Testis (tissue), 3 donors: ENCODE results near the gene RPL36. TPM values are rescaled to one million over a fixed set of nuclear protein-coding genes. Genes with fewer than 3 reads are reported as not detected.

ENCODE experiments used
- DNase-seq: peaks from one replicate; pipeline ENCODE4 v3.0.0-alpha.2; 2019
- H3K27ac ChIP-seq, 2 donors: fragments of 200-600 bp; sonication (generic); one replicate each; pipeline ENCODE4 v1.5.1; 2019
- H3K27me3 ChIP-seq: fragments of 200-600 bp; sonication (generic); one replicate; pipeline ENCODE4 v1.5.1; 2019
- H3K36me3 ChIP-seq: fragments of 200-600 bp; sonication (generic); one replicate; pipeline ENCODE4 v1.5.1; 2017; ENCODE audit warnings: low read depth; ENCODE audit errors: missing control alignments
- H3K4me1 ChIP-seq: fragments of 200-600 bp; sonication (generic); one replicate; pipeline ENCODE4 v1.5.1; 2019
- H3K4me3 ChIP-seq, 2 donors: fragments of 200-600 bp; sonication (generic); one replicate each; pipeline ENCODE4 v1.5.1; 2017 to 2019
- H3K9me3 ChIP-seq: fragments of 200-600 bp; sonication (generic); one replicate; pipeline ENCODE4 v1.5.1; 2017
- POLR2A ChIP-seq: fragments of 450-650 bp; IDR thresholded peaks from one replicate; pipeline ENCODE4 v1.6.1; 2017; ENCODE audit warnings: antibody characterized with exemption, mild to moderate bottlenecking, moderate library complexity
- WGBS, 2 donors: methylation state at CpG; one replicate each; pipeline ENCODE4 v1.1.5; 2018; 5-methylcytosine and 5-hydroxymethylcytosine counted together
- intact Hi-C: fragments of 100-400 bp; cut with DNase I; formaldehyde crosslinking; loops from one replicate; pipeline ENCODE4 v1.15.1; 2023; ENCODE audit warnings: low total_unique reads
- polyA plus RNA-seq: library from polyadenylated mRNA; stranded (reverse); fragments of 350-450 nt; fragmentation: Illumina TruSeq; extraction: RNeasy Lipid Tissue Mini Kit (QIAGEN cat#74804); gene quantifications from one replicate; pipeline ENCODE4 v1.2.3, GENCODE V29; 2014; ENCODE audit warnings: low read depth, low replicate concordance; ENCODE audit not compliant: insufficient read depth
- total RNA-seq, 2 donors: library from RNA; depleted of rRNA; stranded (reverse); fragments of >200 nt; gene quantifications; one replicate each; pipeline ENCODE4 v1.2.3, GENCODE V29; 2016
- TF ChIP-seq, protein P1 (sequence below), 3 experiments: fragments of 450-650 bp in 2 of 3; fragments of 200-600 bp in 1 of 3; sonication (generic) in 1 of 3; IDR thresholded peaks; one replicate each; pipeline ENCODE4 v1.5.1; 2016 to 2019; ENCODE audit warnings: antibody characterized with exemption in 3 of 3, mild to moderate bottlenecking in 2 of 3, moderate library complexity in 1 of 3

RPL36 gene
- total and polyA plus RNA-seq, 3 donors from 2014 or later, result 331 to 531 (median 497) TPM

DNA sequence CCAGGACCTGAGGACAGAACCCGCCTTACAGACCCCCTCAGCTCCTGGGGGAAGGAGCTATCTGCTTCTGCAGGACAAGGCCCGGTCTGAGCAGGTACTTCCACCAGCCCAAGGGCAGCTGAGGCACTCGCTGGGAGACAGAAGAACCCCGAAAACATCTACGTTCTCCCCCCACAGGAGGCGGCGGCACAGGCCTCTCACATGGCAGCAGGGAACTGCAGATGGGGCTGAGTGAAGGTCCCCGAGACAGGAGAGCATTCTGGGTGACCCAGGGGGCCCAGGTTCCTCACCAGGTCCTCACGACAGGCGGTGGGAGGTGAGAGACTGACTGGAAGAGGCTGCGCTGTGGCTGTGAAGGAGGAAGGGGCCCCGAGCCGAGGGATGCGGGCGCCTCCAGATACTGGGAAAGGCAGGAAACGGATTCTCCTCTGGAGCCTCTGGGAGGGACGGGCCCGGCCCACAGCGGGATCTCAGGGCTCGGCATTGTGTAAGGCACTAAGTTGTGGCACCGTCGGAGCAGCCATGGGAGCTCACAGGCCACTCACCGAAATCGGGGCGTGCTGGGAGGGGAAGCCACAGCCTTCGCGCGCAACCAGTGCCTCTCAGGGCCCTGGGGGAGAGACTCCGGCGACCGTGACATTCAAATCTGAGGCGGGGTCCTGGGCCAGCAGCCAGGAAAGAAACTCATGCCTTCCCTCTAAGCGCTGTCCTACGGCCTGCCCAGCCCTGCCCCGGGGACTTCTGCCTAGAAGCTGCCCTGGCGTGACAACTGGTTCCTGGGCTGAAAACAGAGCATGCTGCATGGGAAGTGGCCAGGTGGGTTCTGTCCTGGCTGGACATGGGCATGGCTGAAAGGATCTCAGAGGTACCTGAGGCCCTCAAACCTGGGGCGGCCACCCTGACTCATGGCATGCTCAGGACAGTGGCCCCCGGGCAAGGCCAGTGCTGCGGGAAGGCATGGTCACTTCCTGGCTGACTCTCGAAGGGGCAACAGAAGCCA lies 14.0 kb downstream of the RPL36 start:
- no peaks in the 10 kb centered on the region for H3K36me3 ChIP-seq
- H3K27ac ChIP-seq, result no peak overlapping the region
- no peaks in the 10 kb centered on the region for H3K9me3 ChIP-seq
- WGBS, 2 donors, result 97 to 99% methylated on average over 20 to 37 of the region's 40 CpGs
- H3K27me3 ChIP-seq, result no peaks in the 10 kb centered on the region
- intact Hi-C loops, result no loop called here
- no peaks in the 10 kb centered on the region for H3K4me1 ChIP-seq
- TF ChIP-seq, protein P1, sequence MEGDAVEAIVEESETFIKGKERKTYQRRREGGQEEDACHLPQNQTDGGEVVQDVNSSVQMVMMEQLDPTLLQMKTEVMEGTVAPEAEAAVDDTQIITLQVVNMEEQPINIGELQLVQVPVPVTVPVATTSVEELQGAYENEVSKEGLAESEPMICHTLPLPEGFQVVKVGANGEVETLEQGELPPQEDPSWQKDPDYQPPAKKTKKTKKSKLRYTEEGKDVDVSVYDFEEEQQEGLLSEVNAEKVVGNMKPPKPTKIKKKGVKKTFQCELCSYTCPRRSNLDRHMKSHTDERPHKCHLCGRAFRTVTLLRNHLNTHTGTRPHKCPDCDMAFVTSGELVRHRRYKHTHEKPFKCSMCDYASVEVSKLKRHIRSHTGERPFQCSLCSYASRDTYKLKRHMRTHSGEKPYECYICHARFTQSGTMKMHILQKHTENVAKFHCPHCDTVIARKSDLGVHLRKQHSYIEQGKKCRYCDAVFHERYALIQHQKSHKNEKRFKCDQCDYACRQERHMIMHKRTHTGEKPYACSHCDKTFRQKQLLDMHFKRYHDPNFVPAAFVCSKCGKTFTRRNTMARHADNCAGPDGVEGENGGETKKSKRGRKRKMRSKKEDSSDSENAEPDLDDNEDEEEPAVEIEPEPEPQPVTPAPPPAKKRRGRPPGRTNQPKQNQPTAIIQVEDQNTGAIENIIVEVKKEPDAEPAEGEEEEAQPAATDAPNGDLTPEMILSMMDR (IDR thresholded peaks at IDR 0.05), result no peak
- TF ChIP-seq POLR2A, result no peak
- DNase-seq, result no peak
- no peak overlapping the region for H3K4me3 ChIP-seq

DNA sequence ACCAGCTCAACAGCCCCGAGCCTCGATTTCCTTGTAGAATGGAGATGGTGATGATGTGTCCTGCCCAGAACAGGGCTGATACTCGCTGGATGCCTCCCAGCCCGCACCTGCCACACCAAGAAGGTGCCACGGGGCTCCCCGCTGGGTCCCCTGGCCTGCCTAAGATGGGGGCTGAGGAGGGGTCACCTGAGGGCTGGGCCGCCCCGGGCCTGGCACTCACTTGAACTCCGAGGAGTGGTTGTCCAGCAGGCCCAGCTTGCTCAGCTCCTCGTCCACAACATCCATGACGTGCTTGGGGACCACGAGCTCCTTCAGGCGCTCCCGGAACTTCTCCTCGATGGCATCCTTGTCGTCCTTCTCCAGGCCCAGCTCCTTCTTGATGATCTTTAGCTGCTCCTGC lies 15.5 kb downstream of the RPL36 start:
- no peaks in the 10 kb centered on the region for H3K36me3 ChIP-seq
- no peak overlapping the region for H3K4me3 ChIP-seq
- no peak overlapping the region for H3K27ac ChIP-seq
- H3K9me3 ChIP-seq, result no peaks in the 10 kb centered on the region
- TF ChIP-seq, protein P1 (IDR thresholded peaks at IDR 0.05), result no peak
- TF ChIP-seq POLR2A, result no peak
- intact Hi-C loops, result no loop called here
- DNase-seq, result no peak
- no peaks in the 10 kb centered on the region for H3K27me3 ChIP-seq
- 72 to 85% methylated on average over 4 to 16 of the region's 16 CpGs for WGBS, 2 donors
- H3K4me1 ChIP-seq, result no peaks in the 10 kb centered on the region

DNA sequence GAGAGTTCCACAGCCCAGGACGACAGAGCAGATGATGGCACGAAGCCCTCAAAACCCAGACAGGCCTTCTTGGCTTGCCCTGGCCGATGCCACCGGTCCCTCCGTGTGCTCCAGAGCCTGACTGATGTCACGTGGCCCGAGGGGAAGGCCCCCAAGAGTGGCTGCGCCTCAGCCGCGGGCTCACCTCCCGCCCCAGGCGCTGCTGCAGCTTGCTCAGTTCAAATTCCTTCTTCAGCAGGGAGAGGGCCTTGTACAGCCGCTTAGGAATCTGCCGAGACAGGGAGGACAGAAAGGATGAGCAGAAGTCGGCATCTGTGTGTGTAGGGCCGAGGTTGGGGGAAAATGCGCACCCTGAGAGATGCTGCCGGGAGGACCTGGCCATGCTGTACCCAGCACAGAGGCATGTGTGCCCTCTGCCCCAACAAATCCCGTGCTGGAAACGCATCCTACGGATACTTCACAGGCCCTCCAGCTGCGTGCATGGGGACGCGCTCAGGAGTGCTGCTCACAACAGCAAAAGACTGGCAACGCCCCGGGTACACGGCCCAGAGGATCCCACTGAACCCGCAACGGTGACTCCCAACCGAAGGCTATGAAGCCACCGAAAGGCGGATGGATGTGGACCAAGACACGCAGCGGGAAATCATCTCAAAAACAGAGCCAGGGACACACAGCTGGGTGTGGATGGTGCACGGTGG lies 16.9 kb downstream of the RPL36 start:
- Histone ChIP-seq H3K36me3 (no peaks in the 10 kb centered on the region), H3K9me3 (no peaks in the 10 kb centered on the region), H3K27ac (no peak overlapping the region), H3K4me3 (no peak overlapping the region), H3K27me3 (no peaks in the 10 kb centered on the region), H3K4me1 (no peaks in the 10 kb centered on the region)
- no peak for DNase-seq
- WGBS, 2 donors, result 91 to 94% methylated on average over 13 to 35 of the region's 35 CpGs
- no peak for TF ChIP-seq POLR2A
- TF ChIP-seq, protein P1 (IDR thresholded peaks at IDR 0.05), result no peak
- intact Hi-C loops, result no loop called here

DNA sequence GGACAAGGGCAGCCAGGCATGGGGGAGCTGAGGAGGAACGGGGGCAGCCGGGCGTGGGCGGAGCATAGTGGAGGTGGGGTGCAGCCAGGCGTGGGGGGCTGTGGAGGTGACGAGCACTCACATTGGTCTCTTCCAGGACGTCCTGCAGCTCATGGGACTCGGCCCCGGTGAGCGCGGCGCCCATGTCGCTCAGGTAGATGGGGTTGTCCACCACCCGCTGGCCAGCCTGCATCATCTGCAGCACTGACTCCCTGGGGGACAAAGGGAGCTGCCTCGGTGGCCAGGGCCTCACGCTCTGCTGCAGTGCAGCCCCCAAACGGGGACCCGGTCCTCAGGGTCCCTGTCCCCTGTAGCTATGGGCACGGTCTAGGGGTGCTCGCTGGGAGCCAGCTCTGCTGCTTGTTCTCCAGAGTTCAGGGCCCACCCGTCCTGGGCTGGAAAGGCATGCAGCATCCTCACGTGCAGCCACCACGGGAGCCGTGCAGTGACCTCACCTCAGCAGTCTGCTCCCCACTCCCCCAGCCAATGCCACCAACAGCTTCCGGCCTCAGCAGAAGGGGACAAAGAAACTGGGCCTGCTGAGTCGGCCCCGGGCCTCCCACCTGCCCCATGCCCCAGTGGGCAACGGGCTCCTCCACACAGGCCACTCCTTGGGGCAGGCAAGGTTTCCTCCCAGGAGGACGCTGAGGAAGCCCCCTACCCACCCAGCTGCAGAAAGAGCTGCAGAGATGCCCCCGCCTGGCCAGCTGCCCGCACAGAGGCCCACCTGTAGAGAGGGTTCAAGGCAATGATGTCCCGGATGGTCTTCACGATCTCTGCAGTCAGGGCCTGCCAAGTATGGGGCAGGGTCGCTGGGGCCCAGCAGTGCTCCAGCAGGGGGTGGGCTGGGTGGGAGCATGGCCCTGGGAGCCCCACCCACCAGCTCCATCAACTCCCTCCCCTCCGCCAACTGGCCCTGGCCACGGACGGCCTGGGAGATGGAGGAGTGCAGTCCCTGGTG lies 17.8 kb downstream of the RPL36 start:
- TF ChIP-seq, protein P1 (IDR thresholded peaks at IDR 0.05), result no peak
- no peak for TF ChIP-seq POLR2A
- DNase-seq, result no peak
- H3K4me3 ChIP-seq, result no peak overlapping the region
- no peaks in the 10 kb centered on the region for H3K9me3 ChIP-seq
- no peak overlapping the region for H3K27ac ChIP-seq
- intact Hi-C loops, result no loop called here
- no peaks in the 10 kb centered on the region for H3K4me1 ChIP-seq
- WGBS, 2 donors, result 90 to 94% methylated on average over 12 to 35 of the region's 37 CpGs
- no peaks in the 10 kb centered on the region for H3K36me3 ChIP-seq
- H3K27me3 ChIP-seq, result no peaks in the 10 kb centered on the region
